Upper lobe of right lung (tissue), 1 donor: Measurements from ENCODE around the gene RBKS. TPM values are rescaled to one million over a fixed set of nuclear protein-coding genes. Genes with fewer than 3 reads are reported as not detected.
"Not testable (repeated sequence)": the region's sequence is repeated elsewhere in the genome, so short reads cannot be mapped to it uniquely, and the experiment has no call there.

Experiments used
- ATAC-seq: fragments of 200-7000 bp; cut with Tn5 transposase; one replicate; pipeline ENCODE4 v1.9.1; 2020; ENCODE audit warnings: mild to moderate bottlenecking, moderate library complexity
- DNase-seq: peaks from one replicate; pipeline ENCODE4 v3.0.0-alpha.2; 2020
- H3K27ac ChIP-seq: fragments of 200-600 bp; one replicate; pipeline ENCODE4 v1.8.0; 2022
- H3K27me3 ChIP-seq: fragments of 200-600 bp; one replicate; pipeline ENCODE4 v1.8.0; 2022; ENCODE audit warnings: mild to moderate bottlenecking
- H3K36me3 ChIP-seq: fragments of 200-600 bp; one replicate; pipeline ENCODE4 v1.8.0; 2022
- H3K4me1 ChIP-seq: fragments of 200-600 bp; one replicate; pipeline ENCODE4 v1.8.0; 2022
- H3K4me3 ChIP-seq: fragments of 200-600 bp; one replicate; pipeline ENCODE4 v1.8.0; 2022; ENCODE audit warnings: mild to moderate bottlenecking
- H3K9me3 ChIP-seq: fragments of 200-600 bp; one replicate; pipeline ENCODE4 v1.8.0; 2022
- intact Hi-C: fragments of 100-400 bp; cut with DNase I; formaldehyde crosslinking; loops from one replicate; pipeline ENCODE4 v1.11.0; 2022
- total RNA-seq: library from RNA; stranded (reverse); fragmentation: NEBNext Ultra II Directional; extraction: Animal tissue kit (Norgen Biotek cat#: 25700); gene quantifications from one replicate; pipeline ENCODE4 v1.2.1, GENCODE V29; 2021
- TF ChIP-seq, protein P1 (sequence below): fragments of 200-600 bp; IDR thresholded peaks from one replicate; pipeline ENCODE4 v1.8.0; 2022; ENCODE audit warnings: antibody characterized with exemption
- donor health status: DM: no; HTN: yes; CAD: no; lungs with severe emphysema.

RBKS gene
- total RNA-seq, 1 donor from 2014 or later, result 1.9 TPM

DNA sequence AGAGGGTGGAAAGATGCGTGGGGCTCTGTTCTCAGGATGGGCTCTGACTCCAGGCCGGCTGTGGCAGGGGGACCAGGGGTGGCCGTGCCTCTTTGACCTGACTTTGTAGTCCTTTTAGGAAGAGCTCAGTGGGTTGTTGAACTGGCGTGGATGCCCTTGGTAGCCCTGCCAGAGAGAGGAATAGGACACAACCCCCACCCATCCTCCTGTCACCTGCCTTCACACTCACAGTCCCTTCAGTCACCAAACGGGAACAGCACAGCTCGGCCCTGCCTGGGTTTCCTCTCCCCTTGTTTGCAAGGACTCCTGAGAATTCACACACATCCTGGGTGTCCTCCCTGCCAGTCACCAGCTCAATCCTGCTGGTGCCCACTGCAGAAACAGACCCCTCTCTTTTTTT, 138.8 kb downstream of the RBKS start:
- intact Hi-C loops, result no loop called here
- no peaks in the 10 kb centered on the region for H3K27me3 ChIP-seq
- DNase-seq, result no peak

GRCh38 chr2:27748803-27749554, 141.2 kb downstream of the RBKS start:
- H3K4me3 ChIP-seq, H3K27me3 ChIP-seq, intact Hi-C loops, ATAC-seq, DNase-seq, H3K36me3 ChIP-seq, H3K9me3 ChIP-seq, H3K4me1 ChIP-seq, H3K27ac ChIP-seq: not testable (repeated sequence)

More for the DNA sequence above, 138.8 kb downstream of the RBKS start:
- no peaks in the 10 kb centered on the region for H3K9me3 ChIP-seq
- TF ChIP-seq, protein P1, sequence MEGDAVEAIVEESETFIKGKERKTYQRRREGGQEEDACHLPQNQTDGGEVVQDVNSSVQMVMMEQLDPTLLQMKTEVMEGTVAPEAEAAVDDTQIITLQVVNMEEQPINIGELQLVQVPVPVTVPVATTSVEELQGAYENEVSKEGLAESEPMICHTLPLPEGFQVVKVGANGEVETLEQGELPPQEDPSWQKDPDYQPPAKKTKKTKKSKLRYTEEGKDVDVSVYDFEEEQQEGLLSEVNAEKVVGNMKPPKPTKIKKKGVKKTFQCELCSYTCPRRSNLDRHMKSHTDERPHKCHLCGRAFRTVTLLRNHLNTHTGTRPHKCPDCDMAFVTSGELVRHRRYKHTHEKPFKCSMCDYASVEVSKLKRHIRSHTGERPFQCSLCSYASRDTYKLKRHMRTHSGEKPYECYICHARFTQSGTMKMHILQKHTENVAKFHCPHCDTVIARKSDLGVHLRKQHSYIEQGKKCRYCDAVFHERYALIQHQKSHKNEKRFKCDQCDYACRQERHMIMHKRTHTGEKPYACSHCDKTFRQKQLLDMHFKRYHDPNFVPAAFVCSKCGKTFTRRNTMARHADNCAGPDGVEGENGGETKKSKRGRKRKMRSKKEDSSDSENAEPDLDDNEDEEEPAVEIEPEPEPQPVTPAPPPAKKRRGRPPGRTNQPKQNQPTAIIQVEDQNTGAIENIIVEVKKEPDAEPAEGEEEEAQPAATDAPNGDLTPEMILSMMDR, result no peak
- H3K4me3 ChIP-seq, result no peak overlapping the region
- no peaks in the 10 kb centered on the region for H3K36me3 ChIP-seq
- H3K4me1 ChIP-seq, result peaks cover 6% of the 10 kb centered on the region
- no peak for ATAC-seq
- H3K27ac ChIP-seq, result no peak overlapping the region

- Histone ChIP-seq H3K9me3 (no peaks in the 10 kb centered on the region), H3K4me3 (no peak overlapping the region), H3K27me3 (no peaks in the 10 kb centered on the region), H3K4me1 (no peaks in the 10 kb centered on the region), H3K27ac (no peak overlapping the region), H3K36me3 (no peaks in the 10 kb centered on the region)
- TF ChIP-seq, protein P1, result no peak
- intact Hi-C loops, result no loop called here
- DNase-seq, result no peak
- ATAC-seq, result no peak
Measured at GRCh38 chr2:27747827-27748352, 142.3 kb downstream of the RBKS start.

- Histone ChIP-seq H3K27ac (no peak overlapping the region), H3K4me1 (no peaks in the 10 kb centered on the region), H3K27me3 (no peaks in the 10 kb centered on the region), H3K4me3 (no peak overlapping the region), H3K9me3 (no peaks in the 10 kb centered on the region), H3K36me3 (no peaks in the 10 kb centered on the region)
- TF ChIP-seq, protein P1, result no peak
- no peak for DNase-seq
- intact Hi-C loops, result no loop called here
- ATAC-seq, result no peak
Measured at GRCh38 chr2:27746325-27746724, 143.9 kb downstream of the RBKS start.

GRCh38 chr2:27745494-27745893, 144.7 kb downstream of the RBKS start:
- not testable (repeated sequence) for H3K4me3 ChIP-seq, ATAC-seq

DNA sequence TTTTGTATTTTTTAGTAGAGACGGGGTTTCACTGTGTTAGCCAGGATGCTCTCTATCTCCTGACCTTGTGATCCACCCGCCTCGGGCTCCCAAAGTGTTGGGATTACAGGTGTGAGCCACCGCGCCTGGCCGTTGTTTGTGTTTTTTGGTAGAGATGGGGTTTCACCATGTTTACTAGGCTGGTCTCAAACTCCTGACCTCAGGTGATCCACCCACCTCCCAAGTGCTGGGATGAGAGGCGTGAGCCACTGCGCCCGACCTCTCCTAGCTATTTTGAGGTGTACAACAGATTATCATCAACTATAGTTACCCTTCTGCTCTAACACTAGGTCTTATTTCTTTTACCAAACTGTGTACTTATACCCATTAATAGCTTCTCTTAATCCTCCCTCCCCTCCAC, 147.6 kb downstream of the RBKS start:
- Histone ChIP-seq H3K4me1 (peaks cover 8% of the 10 kb centered on the region), H3K27ac (no peak overlapping the region), H3K9me3 (no peaks in the 10 kb centered on the region), H3K36me3 (no peaks in the 10 kb centered on the region), H3K27me3 (no peaks in the 10 kb centered on the region), H3K4me3 (no peak overlapping the region)
- ATAC-seq (no peak), DNase-seq (no peak)
- intact Hi-C loops, result no loop called here
- TF ChIP-seq, protein P1, result no peak

More at GRCh38 chr2:27745494-27745893, 144.7 kb downstream of the RBKS start:
- intact Hi-C loops, H3K27me3 ChIP-seq, H3K9me3 ChIP-seq, H3K27ac ChIP-seq, H3K36me3 ChIP-seq, DNase-seq, H3K4me1 ChIP-seq: not testable (repeated sequence)
